ENCODE data around the gene LUC7L. TPM values are rescaled to one million over a fixed set of nuclear protein-coding genes. Genes with fewer than 3 reads are reported as not detected.
"Not testable (repeated sequence)": the region's sequence is repeated elsewhere in the genome, so short reads cannot be mapped to it uniquely, and the experiment has no call there.

Gene LUC7L
- polyA plus RNA-seq, 1 of the 3 experiments (the other 2 are of a cell fraction) = 97.7 TPM

DNA sequence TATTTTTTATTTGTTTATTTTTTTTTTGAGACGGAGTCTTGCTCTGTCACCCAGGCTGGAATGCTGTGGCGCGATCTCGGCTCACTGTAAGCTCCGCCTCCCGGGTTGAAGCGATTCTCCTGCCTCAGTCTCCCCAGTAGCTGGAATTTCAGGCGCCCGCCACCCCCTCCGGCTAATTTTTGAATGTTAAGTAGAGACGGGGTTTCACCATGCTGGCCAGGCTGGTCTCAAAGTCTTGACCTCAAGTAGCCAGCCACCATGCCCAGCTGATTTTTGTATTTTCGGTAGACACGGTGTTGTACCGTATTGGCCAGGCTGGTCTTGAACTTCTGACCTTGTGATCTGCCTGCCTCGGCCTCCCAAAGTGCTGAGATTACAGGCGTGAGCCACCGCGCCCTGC lies 1.1 kb upstream of the LUC7L start:
- H3K9ac ChIP-seq; H2AFZ ChIP-seq (ENCODE audit: low read depth); H3K4me2 ChIP-seq; H3K9me2 ChIP-seq; H3K4me3 ChIP-seq (ENCODE audit: low read depth in 2 of 2, low read length in 1 of 2); H3K27me3 ChIP-seq (ENCODE audit: insufficient read depth); POLR2A ChIA-PET; H3K9me3 ChIP-seq; DNase-seq; H3K27ac ChIP-seq (ENCODE audit: low read depth in 2 of 2, low read length in 1 of 2): not testable (repeated sequence)
- CTCF ChIA-PET = interaction anchor here (1.3 to 2.0 kb wide), 2 partner anchors 8 to 123 kb away, joined by 3 to 5 read pairs; no protein-coding TSS in a partner anchor
- 93% methylated on average over 18 of the region's 18 CpGs for WGBS (ENCODE audit: low lambda C conversion rate)
- peaks cover 24 to 29% of the 10 kb centered on the region in 2 experiments for H3K36me3 ChIP-seq (replicated peaks in 1 of 2; ENCODE audit: control insufficient read depth in 1 of 2, insufficient read depth in 2 of 2, low read length in 1 of 2)
- H4K20me1 ChIP-seq (ENCODE audit: insufficient read depth) = peaks cover 34% of the 10 kb centered on the region
- H3K4me1 ChIP-seq (ENCODE audit: control insufficient read depth in 1 of 2, insufficient read depth in 2 of 2, low read depth in 1 of 2, low read length in 1 of 2) = peaks cover 10% of the 10 kb centered on the region in 2 experiments; a peak in 3 of 4 replicates
- H3K79me2 ChIP-seq (ENCODE audit: insufficient read depth) = peaks cover 36% of the 10 kb centered on the region
- H3F3A ChIP-seq (replicated peaks; ENCODE audit: insufficient read depth) = peaks cover 21% of the 10 kb centered on the region

GRCh38 chr16:229731-230281 lies 557 bp upstream of the LUC7L start:
- peak overlapping the region; percentile 90 for H2AFZ ChIP-seq (ENCODE audit: low read depth)
- DNase-seq = no peak
- POLR2A ChIA-PET = no interaction called here
- H3K4me3 ChIP-seq (ENCODE audit: low read depth in 2 of 2, low read length in 1 of 2) = peak overlapping the region; percentile 78 to 100
- peaks cover 16% of the 10 kb centered on the region for H3F3A ChIP-seq (replicated peaks; ENCODE audit: insufficient read depth)
- TF ChIP-seq, protein P1, sequence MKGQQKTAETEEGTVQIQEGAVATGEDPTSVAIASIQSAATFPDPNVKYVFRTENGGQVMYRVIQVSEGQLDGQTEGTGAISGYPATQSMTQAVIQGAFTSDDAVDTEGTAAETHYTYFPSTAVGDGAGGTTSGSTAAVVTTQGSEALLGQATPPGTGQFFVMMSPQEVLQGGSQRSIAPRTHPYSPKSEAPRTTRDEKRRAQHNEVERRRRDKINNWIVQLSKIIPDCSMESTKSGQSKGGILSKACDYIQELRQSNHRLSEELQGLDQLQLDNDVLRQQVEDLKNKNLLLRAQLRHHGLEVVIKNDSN (IDR thresholded peaks at IDR 0.05; ENCODE audit: borderline replicate concordance, low read depth) = 0 out of 2 replicates have a peak, but pooled peaks have one; percentile 2
- TF ChIP-seq FOSL2 (IDR thresholded peaks at IDR 0.05; ENCODE audit: borderline replicate concordance, low read depth) = no peak
- peaks cover 10% of the 10 kb centered on the region in 2 experiments; a peak in 3 of 4 replicates for H3K4me1 ChIP-seq (ENCODE audit: control insufficient read depth in 1 of 2, insufficient read depth in 2 of 2, low read depth in 1 of 2, low read length in 1 of 2)
- peak overlapping the region; percentile 99; the same call in 1 of the 2 replicates for H3K4me2 ChIP-seq
- H3K9me2 ChIP-seq = no peaks in the 10 kb centered on the region
- peaks cover 34% of the 10 kb centered on the region for H4K20me1 ChIP-seq (ENCODE audit: insufficient read depth)
- peaks cover 42% of the 10 kb centered on the region for H3K79me2 ChIP-seq (ENCODE audit: insufficient read depth)
- H3K9ac ChIP-seq = no peak overlapping the region
- 85% methylated on average over 22 of the region's 22 CpGs for WGBS (ENCODE audit: low lambda C conversion rate)
- peaks cover 26 to 30% of the 10 kb centered on the region in 2 experiments for H3K36me3 ChIP-seq (replicated peaks in 1 of 2; ENCODE audit: control insufficient read depth in 1 of 2, insufficient read depth in 2 of 2, low read length in 1 of 2)
- no peaks in the 10 kb centered on the region for H3K9me3 ChIP-seq
- CTCF ChIA-PET = interaction anchor here (0.7 to 2.0 kb wide), 4 partner anchors 9 to 123 kb away, joined by 3 to 5 read pairs (median 4); no protein-coding TSS in a partner anchor
- H3K27me3 ChIP-seq (ENCODE audit: insufficient read depth) = no peaks in the 10 kb centered on the region
- H3K27ac ChIP-seq (ENCODE audit: low read depth in 2 of 2, low read length in 1 of 2) = peak overlapping the region; percentile 94 to 96; a peak in 2 of 4 replicates

DNA sequence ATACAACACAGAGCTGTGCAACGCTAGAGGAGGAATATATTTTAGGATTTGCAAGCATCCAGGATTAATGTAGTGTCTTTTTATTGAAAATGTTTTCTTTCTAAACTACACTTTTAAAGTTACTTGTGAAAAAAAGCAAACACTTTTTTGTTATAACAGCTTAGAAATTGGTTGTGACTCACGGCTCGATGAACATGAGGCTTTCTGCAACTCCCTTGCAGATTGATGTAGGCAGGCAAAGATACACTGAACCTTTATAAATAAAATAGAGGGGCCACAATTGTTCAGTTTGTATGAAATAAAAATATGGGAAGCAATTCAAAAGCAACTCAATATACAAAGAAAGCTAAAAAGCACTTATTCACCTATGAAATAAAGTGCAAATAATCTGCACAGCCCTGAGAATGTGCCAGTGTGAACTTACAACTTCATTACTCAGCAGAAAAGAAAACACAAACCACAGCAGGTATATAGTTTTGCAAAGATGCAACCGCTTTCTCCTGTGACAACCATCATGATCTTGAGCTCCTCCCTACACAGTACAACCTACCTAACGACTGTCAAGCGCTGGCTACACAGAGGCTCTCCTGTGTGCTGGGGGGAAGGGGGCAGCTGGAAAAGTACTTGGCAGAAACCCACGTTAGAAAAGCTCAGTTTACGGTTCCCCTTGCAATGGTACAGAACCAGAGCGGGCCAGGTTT lies 948 bp downstream of the LUC7L start:
- Histone ChIP-seq H3K79me2 (ENCODE audit: insufficient read depth) (peaks cover 57% of the 10 kb centered on the region), H3K4me3 (ENCODE audit: low read depth in 2 of 2, low read length in 1 of 2) (peak overlapping the region; percentile 78 to 100), H3K36me3 (replicated peaks in 1 of 2; ENCODE audit: control insufficient read depth in 1 of 2, insufficient read depth in 2 of 2, low read length in 1 of 2) (peaks cover 34 to 45% of the 10 kb centered on the region in 2 experiments), H3K27me3 (ENCODE audit: insufficient read depth) (no peaks in the 10 kb centered on the region), H3K9me2 (no peaks in the 10 kb centered on the region), H3K4me1 (ENCODE audit: control insufficient read depth in 1 of 2, insufficient read depth in 2 of 2, low read depth in 1 of 2, low read length in 1 of 2) (peaks cover 10% of the 10 kb centered on the region in 2 experiments; a peak in 3 of 4 replicates), H3F3A (replicated peaks; ENCODE audit: insufficient read depth) (peaks cover 12% of the 10 kb centered on the region), H3K9ac (peak overlapping the region; percentile 97), H3K27ac (ENCODE audit: low read depth in 2 of 2, low read length in 1 of 2) (peak overlapping the region; percentile 94 to 96), H2AFZ (ENCODE audit: low read depth) (peak overlapping the region; percentile 90; the same call in 1 of the 2 replicates), H4K20me1 (ENCODE audit: insufficient read depth) (peaks cover 34% of the 10 kb centered on the region), H3K4me2 (peak overlapping the region; percentile 99), H3K9me3 (no peaks in the 10 kb centered on the region)
- ChIA-PET POLR2A (interaction anchor here (0.7 to 1.2 kb wide), 7 partner anchors 9 to 135 kb away, joined by 3 to 4 read pairs (median 3); no protein-coding TSS in a partner anchor), CTCF (interaction anchor here (0.8 to 2.3 kb wide), 7 partner anchors 9 to 134 kb away, joined by 3 to 18 read pairs (median 5); partner anchors contain the start of gene HBQ1)
- DNase-seq = no peak
- TF ChIP-seq MXI1 (IDR thresholded peaks at IDR 0.05; ENCODE audit: low read depth, low read length) (peak; percentile 51; the same call in 1 of the 2 replicates), EZH2phosphoT487 (IDR thresholded peaks at IDR 0.05; ENCODE audit: borderline replicate concordance, low read depth) (no peak)
- WGBS (ENCODE audit: low lambda C conversion rate) = 14% methylated on average over 9 of the region's 9 CpGs
